DND-41 (cell line): ENCODE measurements around the gene RSPRY1.

ENCODE experiments used
- EZH2 ChIP-seq: IDR thresholded peaks from 3 replicates; pipeline ENCODE4 v1.6.1; 2012; ENCODE audit warnings: borderline replicate concordance, low read depth, mild to moderate bottlenecking, moderate library complexity, low read length, inconsistent platforms; ENCODE audit not compliant: severe bottlenecking
- TF ChIP-seq, protein P1 (sequence below): IDR thresholded peaks from 2 replicates; pipeline ENCODE4 v1.5.1; 2012; ENCODE audit warnings: borderline replicate concordance, low read length, moderate library complexity, mild to moderate bottlenecking; ENCODE audit not compliant: poor library complexity, severe bottlenecking; ENCODE audit errors: extremely low read depth

DNA sequence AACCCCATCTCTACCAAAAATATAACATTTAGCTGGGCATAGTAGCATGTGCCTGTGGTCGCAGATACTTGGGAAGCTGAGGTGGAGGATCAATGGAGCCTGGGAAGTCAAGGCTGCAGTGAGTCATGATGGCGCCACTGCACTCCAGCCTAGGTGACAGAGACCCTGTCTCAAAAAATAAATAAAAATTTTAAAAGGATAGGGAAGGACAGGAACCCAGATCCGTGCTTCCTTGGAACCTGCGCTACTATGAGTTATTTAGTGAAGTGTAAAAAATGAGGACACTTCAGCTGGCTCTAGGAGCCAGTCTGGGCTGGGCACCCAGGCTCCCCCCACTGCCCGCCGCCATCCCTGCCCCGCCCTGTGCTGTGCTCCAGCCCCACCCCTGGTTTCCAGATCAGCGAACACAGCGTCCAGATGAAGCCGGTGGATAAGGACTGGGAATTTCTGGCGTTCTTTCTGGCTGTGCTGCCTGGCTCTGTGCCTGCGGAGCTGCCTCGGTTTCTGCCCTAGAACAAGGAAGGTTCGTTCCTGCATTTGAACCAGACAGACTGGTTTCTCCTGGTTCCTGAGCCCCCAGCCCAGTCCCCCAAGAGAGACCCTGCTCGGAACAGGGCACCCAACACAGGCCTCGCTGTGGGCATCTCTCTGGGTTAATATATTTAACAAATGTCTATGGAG, 79.9 kb downstream of the RSPRY1 start:
- TF ChIP-seq, protein P1, sequence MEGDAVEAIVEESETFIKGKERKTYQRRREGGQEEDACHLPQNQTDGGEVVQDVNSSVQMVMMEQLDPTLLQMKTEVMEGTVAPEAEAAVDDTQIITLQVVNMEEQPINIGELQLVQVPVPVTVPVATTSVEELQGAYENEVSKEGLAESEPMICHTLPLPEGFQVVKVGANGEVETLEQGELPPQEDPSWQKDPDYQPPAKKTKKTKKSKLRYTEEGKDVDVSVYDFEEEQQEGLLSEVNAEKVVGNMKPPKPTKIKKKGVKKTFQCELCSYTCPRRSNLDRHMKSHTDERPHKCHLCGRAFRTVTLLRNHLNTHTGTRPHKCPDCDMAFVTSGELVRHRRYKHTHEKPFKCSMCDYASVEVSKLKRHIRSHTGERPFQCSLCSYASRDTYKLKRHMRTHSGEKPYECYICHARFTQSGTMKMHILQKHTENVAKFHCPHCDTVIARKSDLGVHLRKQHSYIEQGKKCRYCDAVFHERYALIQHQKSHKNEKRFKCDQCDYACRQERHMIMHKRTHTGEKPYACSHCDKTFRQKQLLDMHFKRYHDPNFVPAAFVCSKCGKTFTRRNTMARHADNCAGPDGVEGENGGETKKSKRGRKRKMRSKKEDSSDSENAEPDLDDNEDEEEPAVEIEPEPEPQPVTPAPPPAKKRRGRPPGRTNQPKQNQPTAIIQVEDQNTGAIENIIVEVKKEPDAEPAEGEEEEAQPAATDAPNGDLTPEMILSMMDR = no peak
- no peak for TF ChIP-seq EZH2
